T follicular helper cell (primary cell): ENCODE results near the gene NEMF.
"Not testable (repeated sequence)": the region's sequence is repeated elsewhere in the genome, so short reads cannot be mapped to it uniquely, and the experiment has no call there.

Experiments used
- DNase-seq: peaks from one replicate; pipeline ENCODE4 v3.0.0-alpha.2; 2020; ENCODE audit warnings: low read depth

The NEMF gene

GRCh38 chr14:49849213-49849847 is 3.3 kb downstream of the NEMF start:
- DNase-seq: no peak

GRCh38 chr14:49828640-49829039 is 23.9 kb downstream of the NEMF start:
- DNase-seq: no peak

- no peak for DNase-seq
Observed at GRCh38 chr14:49820176-49820575, 32.4 kb downstream of the NEMF start.

DNA sequence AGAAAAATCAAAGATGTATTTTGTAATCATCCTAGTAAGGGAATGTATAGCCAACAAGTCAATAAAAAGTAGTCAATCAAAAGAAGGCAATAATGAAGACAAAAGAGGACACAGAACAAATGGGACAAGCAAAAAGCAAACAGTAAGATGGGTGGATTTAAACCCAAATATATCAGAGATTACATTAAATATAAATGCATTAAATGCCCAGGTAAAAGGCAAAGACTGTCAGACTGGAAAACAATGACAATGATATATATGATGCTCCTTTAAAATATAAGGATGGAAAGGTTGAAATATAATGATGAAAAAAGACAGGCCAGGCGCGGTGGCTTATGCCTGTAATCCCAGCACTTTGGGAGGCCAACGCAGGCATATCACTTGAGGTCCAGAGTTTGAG is 35.7 kb downstream of the NEMF start:
- DNase-seq: no peak

- not testable (repeated sequence) for DNase-seq
Observed at GRCh38 chr14:49816118-49816517, 36.5 kb downstream of the NEMF start.

DNA sequence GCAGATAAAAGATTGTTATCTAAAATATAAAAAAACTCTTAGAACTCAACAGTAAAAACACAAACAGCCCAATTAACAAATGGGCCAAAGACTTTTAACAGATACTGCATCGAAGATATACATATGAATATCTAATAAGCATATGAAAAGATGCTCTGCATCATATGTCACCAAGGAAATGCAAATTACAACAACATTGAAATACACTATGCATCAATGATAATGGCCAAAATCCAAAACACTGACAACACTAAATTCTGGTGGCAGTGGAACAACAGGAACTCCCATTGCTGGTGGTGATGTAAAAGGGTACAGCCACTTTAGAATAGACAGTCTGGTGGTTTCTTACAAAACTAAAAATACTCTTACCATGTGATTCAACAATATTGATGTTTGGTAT is 43.8 kb downstream of the NEMF start:
- DNase-seq: no peak

- no peak for DNase-seq
Observed at GRCh38 chr14:49796025-49796424, 56.6 kb downstream of the NEMF start.

DNA sequence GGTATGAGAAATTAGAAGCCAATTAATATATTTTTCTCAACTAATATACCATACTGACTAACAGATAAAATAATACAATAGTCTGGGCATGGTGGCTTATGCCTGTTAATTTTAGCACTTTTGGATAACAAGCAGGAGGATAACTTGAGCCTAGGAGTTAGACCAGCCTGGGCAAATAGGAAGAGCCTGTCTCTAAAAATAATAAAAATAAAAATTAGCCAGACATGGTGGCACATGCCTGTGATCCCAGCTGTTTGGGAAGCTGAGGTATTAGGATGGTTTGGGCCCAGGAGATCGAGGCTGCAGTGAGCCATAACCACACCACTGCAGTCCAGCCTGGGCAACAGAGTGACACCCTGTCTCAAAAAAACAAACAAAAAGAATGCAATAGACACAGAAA is 60.0 kb downstream of the NEMF start:
- DNase-seq: no peak

DNA sequence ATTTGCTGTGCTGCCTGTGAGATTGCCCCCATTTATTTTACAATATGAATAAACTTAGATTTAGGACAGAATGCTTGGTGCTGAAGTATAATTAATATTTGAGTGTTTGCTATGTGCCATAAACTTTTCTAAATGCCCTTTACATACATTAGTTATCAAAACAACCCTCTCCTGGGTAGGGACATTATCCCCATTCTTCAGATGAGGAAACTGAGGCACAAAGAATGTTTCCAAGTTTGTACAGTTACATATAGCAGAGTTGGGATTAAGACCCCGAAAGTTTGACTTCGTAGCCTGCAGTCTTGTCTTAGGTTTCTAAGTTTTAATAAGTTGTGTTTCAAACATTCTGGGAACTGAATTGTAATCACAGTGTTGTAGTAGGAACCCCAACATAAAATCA is 66.3 kb downstream of the NEMF start:
- no peak for DNase-seq

DNA sequence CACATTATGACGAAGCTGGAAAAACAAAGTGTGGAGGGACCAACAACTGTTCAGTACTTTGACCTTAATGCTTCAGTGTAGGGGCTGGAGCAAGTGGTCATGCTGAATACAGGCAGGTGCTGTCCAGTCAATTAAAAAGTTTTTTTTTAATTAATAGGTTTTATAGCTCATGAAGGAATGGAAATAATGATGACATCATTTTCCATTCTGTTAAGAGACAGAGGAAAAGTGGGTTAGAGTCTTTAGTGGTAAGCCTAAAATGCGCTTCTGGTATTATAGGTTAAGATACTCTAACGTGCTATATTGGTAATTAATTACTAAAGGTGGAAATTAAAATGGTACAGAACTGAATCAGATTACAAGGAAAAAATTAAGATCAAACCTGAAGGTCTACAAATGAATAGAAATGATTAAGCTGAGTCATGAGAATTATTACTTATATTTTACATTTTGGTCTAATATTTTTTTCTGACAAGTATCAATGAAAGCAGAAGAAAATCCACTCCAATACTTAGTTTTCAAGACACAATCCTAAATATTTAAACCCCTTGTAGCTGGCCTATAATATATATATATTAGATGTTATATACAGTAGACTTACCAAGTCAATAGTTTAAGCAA is 69.1 kb downstream of the NEMF start:
- DNase-seq: no peak

DNA sequence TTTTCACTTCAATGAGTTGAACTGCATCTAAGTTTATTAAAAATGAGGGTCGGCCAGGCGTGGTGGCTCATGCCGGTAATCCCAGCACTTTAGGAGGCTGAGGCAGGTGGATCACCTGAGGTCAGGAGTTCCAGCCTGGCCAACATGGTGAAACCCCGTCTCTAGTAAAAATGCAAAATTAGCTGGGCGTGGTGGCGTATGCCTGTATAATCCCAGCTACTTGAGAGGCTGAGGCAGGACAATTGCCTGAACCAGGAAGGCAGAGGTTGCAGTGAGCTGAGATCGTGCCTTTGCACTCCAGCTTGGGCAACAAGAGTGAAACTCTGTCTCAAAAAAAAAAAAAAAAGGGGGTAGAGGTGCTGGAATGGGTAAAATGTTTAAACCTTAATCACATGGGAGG is 71.5 kb downstream of the NEMF start:
- not testable (repeated sequence) for DNase-seq

- DNase-seq: no peak
Observed at GRCh38 chr14:49778421-49778820, 74.2 kb downstream of the NEMF start.

DNA sequence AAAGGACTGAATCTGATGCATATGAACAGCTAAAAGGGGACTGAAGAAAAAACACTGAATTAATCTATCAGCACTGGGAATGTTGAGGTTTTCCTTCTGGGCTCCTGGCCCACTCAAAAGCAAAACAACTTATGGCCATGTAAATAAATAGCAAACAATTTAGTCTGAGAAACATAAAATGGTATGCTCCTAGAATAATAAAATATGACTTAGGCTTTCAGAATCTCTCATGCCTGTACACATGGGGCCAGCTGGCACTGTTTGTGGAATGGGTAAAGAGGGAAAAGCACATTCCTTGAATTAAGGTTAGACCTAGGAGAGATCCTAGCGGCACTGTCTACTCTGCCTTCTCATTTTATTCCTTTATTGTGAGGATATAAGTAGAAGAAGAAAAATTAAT is 78.5 kb downstream of the NEMF start:
- DNase-seq: no peak

- not testable (repeated sequence) for DNase-seq
Observed at GRCh38 chr14:49771691-49772090, 80.9 kb downstream of the NEMF start.

DNA sequence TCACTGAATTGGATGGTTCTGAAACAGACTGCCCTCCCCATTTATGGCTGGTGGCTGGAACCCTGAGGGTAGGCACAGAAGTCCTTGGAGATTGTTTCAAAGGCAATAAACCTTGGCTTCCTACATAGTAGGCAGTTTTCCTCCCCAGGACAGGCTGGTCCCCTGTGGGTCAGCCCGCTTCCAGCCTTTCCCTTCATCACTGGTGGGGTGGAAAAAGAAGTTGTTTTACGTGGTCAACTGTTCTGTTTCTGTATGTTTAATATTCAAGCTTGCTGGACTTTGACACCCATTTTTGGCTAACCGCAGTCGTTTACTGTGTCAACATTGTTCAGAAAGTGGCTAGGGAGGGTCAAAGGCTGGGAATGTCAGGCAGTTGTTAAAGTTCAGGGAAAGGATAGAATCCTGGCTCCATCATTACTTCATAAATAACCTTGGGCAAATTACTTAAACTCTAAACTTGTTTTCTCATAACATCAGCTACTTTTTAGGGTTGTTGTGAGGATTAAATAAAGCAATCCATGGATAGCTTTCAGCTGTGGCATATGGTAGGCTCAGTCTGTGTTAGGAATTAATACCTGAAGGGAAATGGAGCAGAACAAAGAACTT is 82.3 kb downstream of the NEMF start:
- DNase-seq: no peak

- DNase-seq: no peak
Observed at GRCh38 chr14:49769581-49770211, 82.9 kb downstream of the NEMF start.

DNA sequence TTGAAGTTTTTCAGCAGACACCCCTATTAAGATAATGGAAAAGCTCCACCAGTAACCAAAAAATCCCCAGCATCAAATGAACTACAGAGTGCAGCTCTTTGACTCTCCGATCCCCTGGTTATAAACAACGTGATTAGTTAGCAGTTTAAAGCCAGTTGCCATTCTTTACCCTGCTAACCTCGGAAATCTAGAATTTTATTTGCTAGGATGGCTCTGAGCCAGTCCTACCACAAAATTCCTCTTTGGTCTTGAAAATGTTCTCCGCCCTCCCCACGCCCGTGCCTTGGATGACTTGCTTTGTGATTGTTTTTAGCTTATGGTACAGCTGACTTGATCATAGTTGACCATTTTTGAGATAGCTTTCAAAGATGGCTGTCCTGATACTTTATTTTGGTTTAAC is 83.4 kb downstream of the NEMF start:
- DNase-seq: no peak

- peak; percentile 64 for DNase-seq
Observed at GRCh38 chr14:49768301-49769121, 84.1 kb downstream of the NEMF start.

GRCh38 chr14:49767571-49768300 is 84.9 kb downstream of the NEMF start, which contains the start of gene KLHDC2:
Gene KLHDC2 (plus strand): TSS chr14:49768153. CDS start chr14:49768469, 316 bp downstream.
- DNase-seq: peak; percentile 80

GRCh38 chr14:49767270-49767570 is 85.4 kb downstream of the NEMF start:
- no peak for DNase-seq

- DNase-seq: no peak
Observed at GRCh38 chr14:49766839-49767238, 85.7 kb downstream of the NEMF start.
